Measurements from ENCODE around the gene EIF2B2. TPM values are rescaled to one million over a fixed set of nuclear protein-coding genes. Genes with fewer than 3 reads are reported as not detected.

Gene EIF2B2
- total RNA-seq, 6 experiments from 2014 or later = 55.5 to 66.1 (median 59.0) TPM

- Mint-ChIP-seq H3K9me3 (no peaks in the 10 kb centered on the region), H3K27ac (no peak overlapping the region), H3K27me3 (ENCODE audit: insufficient read depth) (peaks cover 4% of the 10 kb centered on the region; the same call in 1 of the 2 replicates), H3K4me3 (no peak overlapping the region), H3K36me3 (ENCODE audit: low read depth) (no peaks in the 10 kb centered on the region), H3K4me1 (ENCODE audit: low read depth) (peaks cover 44% of the 10 kb centered on the region)
- no peak for TF ChIP-seq CTCF (IDR thresholded peaks at IDR 0.05)
- DNase-seq = no peak
Measured at GRCh38 chr14:74962046-74962445, 40.7 kb upstream of the EIF2B2 start.

- no peak for TF ChIP-seq CTCF (IDR thresholded peaks at IDR 0.05)
- Mint-ChIP-seq H3K9me3 (no peaks in the 10 kb centered on the region), H3K27ac (no peak overlapping the region), H3K4me3 (no peak overlapping the region), H3K36me3 (ENCODE audit: low read depth) (no peaks in the 10 kb centered on the region), H3K4me1 (ENCODE audit: low read depth) (peaks cover 44% of the 10 kb centered on the region), H3K27me3 (ENCODE audit: insufficient read depth) (peaks cover 4% of the 10 kb centered on the region; the same call in 1 of the 2 replicates)
- DNase-seq = no peak
Measured at GRCh38 chr14:74962493-74962892, 40.2 kb upstream of the EIF2B2 start.

- peaks cover 2% of the 10 kb centered on the region; the same call in 1 of the 2 replicates for H3K27me3 Mint-ChIP-seq (ENCODE audit: insufficient read depth)
- H3K36me3 Mint-ChIP-seq (ENCODE audit: low read depth) = no peaks in the 10 kb centered on the region
- H3K4me1 Mint-ChIP-seq (ENCODE audit: low read depth) = peaks cover 44% of the 10 kb centered on the region
- H3K27ac Mint-ChIP-seq = no peak overlapping the region; the same call in 1 of the 2 replicates
- no peak overlapping the region for H3K4me3 Mint-ChIP-seq
- TF ChIP-seq CTCF (IDR thresholded peaks at IDR 0.05) = no peak
- H3K9me3 Mint-ChIP-seq = no peaks in the 10 kb centered on the region
- DNase-seq = no peak
Measured at GRCh38 chr14:74963178-74963704, 39.5 kb upstream of the EIF2B2 start.

- H3K36me3 Mint-ChIP-seq (ENCODE audit: low read depth) = no peaks in the 10 kb centered on the region
- no peaks in the 10 kb centered on the region for H3K9me3 Mint-ChIP-seq
- H3K27me3 Mint-ChIP-seq (ENCODE audit: insufficient read depth) = peaks cover 2% of the 10 kb centered on the region; the same call in 1 of the 2 replicates
- TF ChIP-seq CTCF (IDR thresholded peaks at IDR 0.05) = no peak
- DNase-seq = peak; percentile 69
- H3K27ac Mint-ChIP-seq = peak overlapping the region; percentile 47
- peaks cover 44% of the 10 kb centered on the region for H3K4me1 Mint-ChIP-seq (ENCODE audit: low read depth)
- peak overlapping the region; percentile 4; the same call in 1 of the 2 replicates for H3K4me3 Mint-ChIP-seq
Measured at GRCh38 chr14:74963705-74964271, 38.9 kb upstream of the EIF2B2 start.

GRCh38 chr14:74964787-74965485 is 37.8 kb upstream of the EIF2B2 start:
- Mint-ChIP-seq H3K27me3 (ENCODE audit: insufficient read depth) (peaks cover 4% of the 10 kb centered on the region; the same call in 1 of the 2 replicates), H3K36me3 (ENCODE audit: low read depth) (no peaks in the 10 kb centered on the region), H3K27ac (peak overlapping the region; percentile 80), H3K9me3 (no peaks in the 10 kb centered on the region), H3K4me3 (peak overlapping the region; percentile 42; the same call in 1 of the 2 replicates), H3K4me1 (ENCODE audit: low read depth) (peaks cover 44% of the 10 kb centered on the region)
- peak; percentile 37 for DNase-seq
- no peak for TF ChIP-seq CTCF (IDR thresholded peaks at IDR 0.05)

Measured in HFFc6 (cell line).